Epithelial cell of proximal tubule (primary cell): ENCODE measurements around the gene ZCCHC4. TPM values are rescaled to one million over a fixed set of nuclear protein-coding genes. Genes with fewer than 3 reads are reported as not detected.
A peak's percentile ranks its signal among the peaks of the same experiment; 100 is the strongest.
"Not testable (repeated sequence)": the region's sequence is repeated elsewhere in the genome, so short reads cannot be mapped to it uniquely, and the experiment has no call there.

Experiments used
- DNase-seq: peaks from one replicate; pipeline ENCODE4 v3.0.0-alpha.2; 2011; ENCODE audit warnings: low read depth
- H3K4me3 ChIP-seq: 2 replicates; pipeline ENCODE4 v1.5.1; 2011; ENCODE audit warnings: low read depth, mild to moderate bottlenecking, low read length
- CTCF ChIP-seq: conservative IDR thresholded peaks from 2 replicates; pipeline ENCODE4 v1.5.1; 2012; ENCODE audit warnings: low read depth, mild to moderate bottlenecking, low read length
- total RNA-seq: library from RNA; depleted of rRNA; stranded (reverse); fragments of >200 nt; gene quantifications from 2 replicates; pipeline ENCODE4 v1.2.3, GENCODE V29; 2015

ZCCHC4 gene
- total RNA-seq, 1 donor from 2014 or later: 17.2 TPM

GRCh38 chr4:25370242-25370641, 57.7 kb downstream of the ZCCHC4 start:
- H3K4me3 ChIP-seq: no peak overlapping the region
- TF ChIP-seq CTCF: no peak
- no peak for DNase-seq

GRCh38 chr4:25372549-25372948, 60.0 kb downstream of the ZCCHC4 start:
- peak; percentile 64 for DNase-seq
- H3K4me3 ChIP-seq: not testable (repeated sequence)

GRCh38 chr4:25376754-25377571, 64.4 kb downstream of the ZCCHC4 start, which contains the start of gene ANAPC4:
ANAPC4 (plus strand) TSS chr4:25377263; CDS start chr4:25377428, 165 bp downstream.
- H3K4me3 ChIP-seq: peak within 1 kb of the TSS; percentile 94
- no peak for DNase-seq
- no peak for TF ChIP-seq CTCF

GRCh38 chr4:25377572-25378436, 65.2 kb downstream of the ZCCHC4 start:
- DNase-seq: no peak
- no peak for TF ChIP-seq CTCF
- H3K4me3 ChIP-seq: peak overlapping the region; percentile 94

- H3K4me3 ChIP-seq: peak overlapping the region; percentile 94
- no peak for DNase-seq
- TF ChIP-seq CTCF: no peak
These were observed 65.8 kb downstream of the ZCCHC4 start for GRCh38 chr4:25378437-25378743.

- H3K4me3 ChIP-seq: no peak overlapping the region
- DNase-seq: no peak
- TF ChIP-seq CTCF: no peak
These were observed 67.0 kb downstream of the ZCCHC4 start for GRCh38 chr4:25379591-25379990.

- H3K4me3 ChIP-seq: no peak overlapping the region
- no peak for TF ChIP-seq CTCF
- no peak for DNase-seq
These were observed 71.1 kb downstream of the ZCCHC4 start for GRCh38 chr4:25383647-25384046.
